OCI-LY7 (cell line): Measurements from ENCODE around the gene SCN8A.

Experiments
- EZH2phosphoT487 ChIP-seq: fragments of 200-600 bp; sonication (generic); IDR thresholded peaks from 2 replicates; pipeline ENCODE4 v1.6.1; 2018; ENCODE audit warnings: low read depth, borderline replicate concordance, mild to moderate bottlenecking, mixed run types, antibody characterized with exemption, low read length, moderate library complexity, mixed read lengths
- TF ChIP-seq, protein P1 (sequence below): fragments of 200-600 bp; sonication (generic); conservative IDR thresholded peaks from 2 replicates; pipeline ENCODE4 v1.5.1; 2014; ENCODE audit warnings: mild to moderate bottlenecking, antibody characterized with exemption, low read length, moderate library complexity, mixed read lengths

DNA sequence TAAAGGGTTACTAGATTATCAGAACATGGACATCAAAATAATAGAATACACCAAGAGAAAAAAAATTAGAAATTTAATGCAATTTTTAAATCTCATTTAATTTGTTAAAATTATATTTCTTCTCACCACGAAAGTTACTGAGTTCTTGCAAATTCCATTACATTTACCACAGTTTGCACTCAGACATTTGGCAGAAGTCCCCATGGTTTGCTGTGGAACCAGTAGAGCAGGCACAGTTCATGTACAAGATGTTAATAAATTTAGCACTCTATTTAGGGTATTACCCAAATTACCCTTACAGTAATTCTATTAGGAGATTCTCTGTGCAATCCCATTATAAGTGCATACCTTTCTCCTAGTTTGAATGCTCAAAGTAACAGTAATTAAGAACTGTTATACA lies 9.7 kb downstream of the SCN8A start:
- TF ChIP-seq, protein P1, sequence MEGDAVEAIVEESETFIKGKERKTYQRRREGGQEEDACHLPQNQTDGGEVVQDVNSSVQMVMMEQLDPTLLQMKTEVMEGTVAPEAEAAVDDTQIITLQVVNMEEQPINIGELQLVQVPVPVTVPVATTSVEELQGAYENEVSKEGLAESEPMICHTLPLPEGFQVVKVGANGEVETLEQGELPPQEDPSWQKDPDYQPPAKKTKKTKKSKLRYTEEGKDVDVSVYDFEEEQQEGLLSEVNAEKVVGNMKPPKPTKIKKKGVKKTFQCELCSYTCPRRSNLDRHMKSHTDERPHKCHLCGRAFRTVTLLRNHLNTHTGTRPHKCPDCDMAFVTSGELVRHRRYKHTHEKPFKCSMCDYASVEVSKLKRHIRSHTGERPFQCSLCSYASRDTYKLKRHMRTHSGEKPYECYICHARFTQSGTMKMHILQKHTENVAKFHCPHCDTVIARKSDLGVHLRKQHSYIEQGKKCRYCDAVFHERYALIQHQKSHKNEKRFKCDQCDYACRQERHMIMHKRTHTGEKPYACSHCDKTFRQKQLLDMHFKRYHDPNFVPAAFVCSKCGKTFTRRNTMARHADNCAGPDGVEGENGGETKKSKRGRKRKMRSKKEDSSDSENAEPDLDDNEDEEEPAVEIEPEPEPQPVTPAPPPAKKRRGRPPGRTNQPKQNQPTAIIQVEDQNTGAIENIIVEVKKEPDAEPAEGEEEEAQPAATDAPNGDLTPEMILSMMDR = no peak
- TF ChIP-seq EZH2phosphoT487 = no peak
